Stimulated activated CD4-positive, alpha-beta T cell treated with anti-CD3 and anti-CD28 coated beads, Interleukin-15, amount 100 ng/mL, for 48 hours (primary cell): ENCODE data around the gene ZNF513.

Source experiments
- DNase-seq, 2 donors: peaks; one replicate each; pipeline ENCODE4 v3.0.0-alpha.2; 2020; ENCODE audit warnings: low read depth in 2 of 2

ZNF513 gene

DNA sequence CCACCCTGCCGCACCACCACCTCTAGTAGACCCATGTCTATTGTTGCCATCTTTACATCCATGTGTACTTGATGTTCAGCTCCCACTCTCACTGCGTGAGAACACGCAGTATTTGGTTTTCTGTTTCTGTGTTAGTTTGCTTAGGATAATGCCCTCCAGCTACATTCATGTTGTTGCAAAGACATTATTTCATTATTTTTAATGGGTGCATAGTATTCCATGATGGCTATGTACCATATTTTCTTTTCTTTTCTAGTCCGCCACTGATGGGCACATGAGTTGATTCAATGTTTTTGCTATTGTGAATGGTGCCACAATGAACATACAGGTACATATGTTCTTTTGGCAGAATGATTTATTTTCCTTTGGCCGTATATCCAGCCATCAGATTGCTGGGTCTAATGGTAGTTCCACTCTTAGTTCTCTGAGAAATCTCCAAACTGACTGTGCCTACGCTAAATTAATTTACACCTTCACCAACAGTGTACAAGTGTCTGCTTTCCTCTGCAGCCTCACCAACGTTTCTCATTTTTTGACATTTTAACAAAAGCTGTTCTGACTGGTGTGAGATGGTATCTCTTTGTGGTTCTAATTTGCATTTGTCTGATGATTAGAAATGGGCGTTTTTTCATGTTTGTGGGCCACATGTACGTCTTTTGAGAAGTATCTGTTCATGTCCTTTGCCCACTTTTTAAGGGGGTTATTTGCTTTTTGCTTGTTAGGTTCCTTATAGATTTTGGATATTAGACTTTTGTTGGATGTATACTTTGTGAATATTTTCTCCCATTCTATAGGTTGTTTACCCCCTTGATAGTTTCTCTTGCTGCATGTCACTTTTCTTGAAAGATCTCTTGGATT lies 10.5 kb upstream of the ZNF513 start:
- no peak for DNase-seq

DNA sequence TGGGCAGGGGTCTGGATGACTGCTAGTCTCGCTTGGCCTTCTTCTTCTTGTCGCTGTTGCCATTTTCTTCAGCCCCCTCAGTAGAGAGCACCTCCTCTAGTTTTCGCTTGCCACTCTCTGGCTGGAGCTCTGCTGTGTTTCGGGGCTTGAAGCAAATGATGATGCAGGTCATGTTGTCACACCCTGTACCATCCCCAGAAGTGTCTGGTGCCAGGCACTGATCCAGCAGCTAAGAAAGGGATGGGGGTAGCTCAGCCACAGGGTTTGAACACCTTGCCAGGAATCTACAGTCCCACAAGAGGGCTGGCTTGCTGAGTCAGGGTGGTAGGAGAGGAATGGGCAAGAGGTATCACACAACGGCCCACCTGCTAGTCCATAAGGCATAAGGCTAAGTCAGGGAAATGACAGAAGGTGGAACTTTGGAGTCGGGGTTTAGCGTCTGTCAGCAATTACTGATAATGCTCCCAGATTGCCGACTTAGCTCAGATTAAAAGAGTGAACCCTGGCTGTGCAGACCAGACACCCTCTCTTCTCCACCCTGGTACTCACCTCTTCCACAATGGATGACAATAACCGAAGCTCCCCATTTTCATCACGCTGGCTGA lies 1.1 kb upstream of the ZNF513 start:
- DNase-seq: no peak

DNA sequence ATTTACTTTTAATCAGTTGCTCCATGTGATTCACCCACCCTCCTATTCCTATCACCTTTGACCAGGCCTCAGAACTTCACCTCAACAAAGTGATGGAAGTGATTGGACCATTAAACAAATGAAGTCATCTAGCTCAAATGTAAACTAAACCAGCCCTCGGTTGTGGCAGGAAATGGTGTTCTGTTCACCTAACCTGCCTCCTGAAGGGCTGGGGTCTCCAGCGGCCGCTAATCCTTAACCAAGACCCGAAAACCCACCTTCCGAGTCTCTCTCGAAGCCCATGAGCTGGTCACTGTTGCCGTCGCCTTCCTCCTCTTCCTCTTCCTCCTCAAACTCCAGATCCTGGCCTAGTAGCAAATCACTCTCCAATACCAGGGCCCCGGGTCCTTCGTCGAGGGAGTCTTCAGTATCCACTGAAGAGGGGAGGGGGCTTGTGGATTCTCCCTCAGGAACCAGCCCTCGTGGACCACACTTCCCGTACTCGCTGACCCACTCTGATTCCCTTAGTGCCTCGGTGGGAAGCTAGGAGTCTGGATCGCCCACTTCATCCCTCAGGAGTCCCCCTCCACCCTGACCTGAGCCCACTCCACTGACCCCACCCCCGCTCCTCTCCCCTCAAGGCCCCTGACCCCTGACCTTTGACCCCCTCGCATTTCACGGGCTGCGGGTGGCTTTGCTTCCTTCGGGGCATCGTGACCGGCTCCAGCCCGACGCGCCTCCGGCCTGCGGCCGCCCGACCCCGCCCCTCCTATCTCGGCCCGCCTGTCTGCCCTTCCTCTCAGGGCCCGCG lies 503 bp downstream of the ZNF513 start:
- peak in 1 of 2 donors; percentile 26 for DNase-seq

DNA sequence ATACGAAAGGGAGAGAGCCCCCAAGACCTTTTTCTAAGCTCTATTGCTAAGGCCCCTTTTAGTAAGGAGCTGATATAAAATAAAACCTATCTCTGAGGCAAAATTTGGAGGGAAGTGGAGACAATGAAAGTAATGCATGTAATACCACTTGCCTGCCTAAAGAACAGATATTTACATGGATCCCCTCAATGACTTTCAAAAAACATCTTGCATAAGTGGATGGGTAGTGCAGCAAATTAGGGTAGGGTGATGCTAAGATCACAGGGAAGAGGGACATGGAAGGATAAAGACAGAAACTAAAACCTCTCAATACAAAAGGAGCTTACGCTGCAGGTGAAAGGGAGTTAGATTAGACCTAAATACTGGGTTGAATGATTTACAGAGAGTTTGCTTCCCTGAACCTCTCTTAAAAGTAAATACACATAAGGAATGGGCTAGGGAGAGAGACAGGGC lies 1.1 kb downstream of the ZNF513 start:
- no peak for DNase-seq

DNA sequence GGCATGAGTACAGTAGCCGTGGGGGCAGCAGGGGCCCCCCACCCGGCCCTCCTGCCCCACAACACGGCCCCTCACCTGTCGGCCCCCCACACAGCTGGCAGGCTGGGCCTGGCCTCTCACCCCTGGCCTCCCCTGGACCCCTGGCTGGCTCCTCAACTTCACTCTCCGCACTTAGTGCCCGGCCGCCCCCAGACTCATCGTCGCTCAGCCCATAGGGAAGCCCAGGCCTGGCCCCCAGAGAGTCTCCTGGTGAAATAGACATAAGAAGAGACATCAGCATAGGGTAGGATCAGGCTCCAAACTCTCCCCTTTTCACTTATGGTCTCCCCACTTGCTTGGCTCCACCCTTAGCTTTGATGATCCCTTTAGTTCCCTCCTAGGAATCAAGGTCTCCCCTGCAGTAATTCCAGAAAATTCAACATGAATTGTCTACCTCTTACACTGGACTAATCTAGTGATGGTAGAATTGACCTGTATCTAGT lies 1.7 kb downstream of the ZNF513 start:
- DNase-seq: no peak

DNA sequence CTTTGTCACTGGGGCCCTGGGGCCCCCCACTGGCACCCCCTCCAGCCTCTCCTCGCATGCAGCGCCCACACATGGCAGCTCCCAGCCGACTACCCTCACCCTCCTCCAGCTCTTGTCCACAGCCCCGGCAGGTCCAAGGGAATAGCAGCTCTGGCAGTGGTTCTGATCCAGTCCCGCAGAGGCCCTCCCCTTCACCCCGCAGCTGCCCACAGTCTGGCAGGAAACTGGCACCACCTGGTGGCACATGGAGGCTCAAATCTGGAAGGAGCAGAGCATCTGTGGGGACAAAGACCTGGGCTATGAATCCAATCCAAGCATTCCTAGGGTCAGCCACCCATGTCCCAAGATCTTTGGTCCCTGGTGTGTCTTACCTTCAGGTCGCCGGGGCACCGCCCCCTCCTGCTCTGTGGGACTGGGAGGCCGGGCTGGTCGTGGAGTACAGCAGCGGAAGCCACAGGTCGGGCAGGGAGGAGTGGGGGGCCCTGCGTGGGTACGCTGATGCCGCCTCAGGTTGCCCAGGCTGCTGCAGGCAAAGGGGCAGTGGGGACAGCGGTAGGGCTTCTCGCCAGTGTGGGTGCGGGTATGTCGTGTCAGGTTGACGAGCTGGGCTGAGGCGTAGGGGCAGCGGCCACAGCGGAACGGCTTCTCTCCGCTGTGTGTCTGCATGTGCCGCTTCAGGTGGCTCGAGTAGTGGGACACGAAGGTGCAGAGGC lies 2.3 kb downstream of the ZNF513 start:
- no peak for DNase-seq

DNA sequence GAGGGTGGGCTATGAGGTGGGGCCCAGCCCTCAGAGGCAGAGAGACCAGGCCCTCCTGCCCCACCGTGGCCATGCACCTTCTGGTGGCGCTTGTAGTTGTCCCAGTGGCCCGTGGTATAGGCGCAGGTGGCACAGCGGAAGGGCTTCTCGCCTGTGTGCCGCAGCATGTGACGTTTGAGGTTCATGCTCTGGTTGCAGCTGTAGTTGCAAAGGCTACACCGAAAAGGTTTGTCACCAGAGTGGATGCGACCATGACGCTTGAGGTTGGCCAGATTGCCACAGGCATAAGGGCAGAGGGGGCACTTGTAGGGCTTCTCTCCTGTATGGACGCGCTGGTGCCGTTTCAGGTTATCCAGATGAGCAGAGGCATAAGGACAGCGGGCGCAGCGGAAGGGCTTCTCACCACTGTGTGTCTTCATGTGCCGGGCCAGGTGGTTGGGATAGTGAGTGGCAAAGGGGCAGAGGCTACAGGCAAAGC lies 2.9 kb downstream of the ZNF513 start:
- DNase-seq: no peak

DNA sequence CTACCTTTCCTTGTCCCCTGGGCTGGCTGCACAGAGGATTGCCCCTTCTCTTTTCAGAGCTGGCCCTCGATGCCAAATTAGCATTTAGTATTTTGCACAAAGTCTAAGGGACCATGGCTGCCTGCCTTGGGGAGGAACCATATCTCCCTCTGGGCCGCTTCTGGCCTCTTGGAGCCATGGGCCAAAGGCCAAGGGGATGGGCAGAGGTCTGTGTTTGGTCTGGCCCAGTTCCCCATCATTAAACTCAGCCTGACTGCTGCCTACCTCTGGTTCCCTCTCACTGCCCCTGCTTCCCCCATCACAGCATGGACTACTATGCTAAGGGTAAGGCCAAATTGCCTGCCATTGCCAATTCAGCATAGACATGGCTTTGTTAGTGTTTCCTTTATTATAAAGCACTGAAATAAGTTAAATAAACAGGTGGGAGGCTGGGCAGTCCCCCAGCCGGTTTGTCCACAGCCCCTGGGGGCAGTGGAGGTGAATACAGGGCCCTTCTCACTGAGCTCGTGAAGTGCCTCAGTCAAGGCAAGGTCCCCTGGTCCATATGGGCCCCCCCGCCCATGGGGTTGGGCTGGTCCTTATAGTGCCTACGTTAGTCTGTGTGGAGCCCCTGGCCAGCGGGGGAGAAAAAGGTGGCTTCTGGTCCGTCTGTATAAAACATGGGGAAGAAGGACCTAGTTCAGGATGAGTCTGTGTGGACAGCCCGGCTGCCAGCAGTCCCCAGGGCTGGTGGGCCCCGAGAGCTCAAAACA lies 3.5 kb downstream of the ZNF513 start:
- no peak for DNase-seq

DNA sequence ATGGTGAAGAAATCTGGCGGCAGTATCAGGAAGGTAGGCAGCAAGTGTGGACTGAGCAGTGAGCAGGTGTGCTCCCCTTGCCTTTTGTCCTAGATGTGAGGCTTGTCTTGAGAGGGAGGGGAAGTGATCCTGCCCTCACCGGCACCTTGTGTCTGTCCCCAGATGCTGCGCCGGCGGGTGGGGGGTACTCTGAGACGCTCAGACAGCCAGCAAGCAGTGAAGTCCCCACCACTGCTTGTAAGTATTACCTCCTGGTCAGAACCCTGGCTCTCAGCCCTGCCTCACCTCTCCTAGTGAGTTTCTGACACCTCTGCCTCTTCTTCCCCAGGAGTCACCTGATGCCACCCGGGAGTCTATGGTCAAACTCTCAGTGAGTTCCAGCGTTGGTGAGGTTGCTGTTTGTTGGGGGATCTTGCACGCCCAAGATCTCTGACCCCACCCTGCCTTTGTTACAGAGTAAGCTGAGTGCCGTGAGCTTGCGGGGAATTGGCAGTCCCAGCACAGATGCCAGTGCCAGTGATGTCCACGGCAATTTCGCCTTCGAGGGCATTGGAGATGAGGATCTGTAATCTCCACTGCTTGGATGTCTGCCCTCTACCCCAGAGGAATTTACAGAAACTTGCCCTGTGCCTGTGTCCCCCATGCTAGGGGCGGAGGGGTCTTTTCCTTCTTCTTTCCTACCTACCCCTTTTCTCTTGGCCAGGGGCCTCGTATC lies 4.2 kb downstream of the ZNF513 start:
- DNase-seq: no peak

DNA sequence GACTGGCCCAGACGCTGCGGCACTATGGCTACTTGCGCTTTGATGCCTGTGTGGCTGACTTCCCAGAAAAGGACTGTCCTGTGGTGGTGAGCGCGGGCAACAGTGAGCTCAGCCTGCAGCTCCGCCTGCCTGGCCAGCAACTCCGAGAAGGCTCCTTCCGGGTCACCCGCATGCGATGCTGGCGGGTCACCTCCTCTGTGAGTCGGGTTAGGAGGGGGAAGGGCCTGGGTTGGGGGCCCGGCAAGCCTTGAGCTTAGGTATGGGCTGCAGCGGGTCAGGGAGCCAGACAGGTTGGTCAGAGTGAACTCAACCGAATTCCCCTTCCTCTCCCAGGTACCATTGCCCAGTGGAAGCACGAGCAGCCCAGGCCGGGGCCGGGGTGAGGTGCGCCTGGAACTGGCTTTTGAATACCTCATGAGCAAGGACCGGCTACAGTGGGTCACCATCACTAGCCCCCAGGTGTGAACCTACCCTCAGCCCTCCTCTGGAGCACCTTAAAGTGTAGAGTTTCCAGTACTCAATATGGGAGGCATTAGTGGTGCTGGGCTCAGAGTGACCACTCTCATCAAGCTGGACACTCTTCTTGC lies 4.9 kb downstream of the ZNF513 start:
- no peak for DNase-seq

DNA sequence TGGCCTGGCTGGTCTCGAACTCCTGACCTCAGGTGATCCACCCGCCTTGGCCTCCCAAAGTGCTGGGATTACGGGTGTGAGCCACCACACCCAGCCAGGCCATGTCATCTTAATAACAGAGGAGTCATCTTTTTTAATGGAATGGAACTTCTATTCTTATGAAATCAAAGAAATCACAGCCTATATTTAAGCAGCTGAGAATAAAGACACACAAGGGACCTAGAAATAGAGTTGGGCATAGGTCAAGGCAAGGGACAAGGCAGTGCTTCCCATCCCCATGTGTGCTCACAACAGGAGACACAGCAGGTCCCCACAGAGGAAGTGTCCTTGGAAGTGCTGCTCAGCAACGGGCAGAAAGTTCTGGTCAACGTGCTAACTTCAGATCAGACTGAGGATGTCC lies 7.0 kb downstream of the ZNF513 start:
- no peak for DNase-seq

DNA sequence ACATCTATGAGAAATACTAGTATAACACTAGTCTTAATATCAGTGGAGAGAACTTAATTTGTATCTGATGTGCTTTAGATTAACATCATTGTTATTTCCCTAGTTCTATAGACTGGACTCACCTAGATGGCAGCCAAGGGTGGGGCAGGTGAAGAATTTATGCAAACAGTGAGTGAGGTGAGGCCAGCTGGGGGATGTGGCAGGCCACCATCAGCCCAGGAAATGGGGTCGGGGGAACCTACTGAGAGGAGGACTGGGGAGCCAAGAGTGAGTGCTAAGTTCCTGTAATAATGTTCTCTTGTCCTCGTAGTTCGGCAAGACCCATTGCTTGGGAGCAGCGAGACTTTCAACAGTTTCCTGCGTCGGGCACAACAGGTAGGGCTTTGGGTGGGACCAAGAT lies 7.6 kb downstream of the ZNF513 start:
- no peak for DNase-seq

DNA sequence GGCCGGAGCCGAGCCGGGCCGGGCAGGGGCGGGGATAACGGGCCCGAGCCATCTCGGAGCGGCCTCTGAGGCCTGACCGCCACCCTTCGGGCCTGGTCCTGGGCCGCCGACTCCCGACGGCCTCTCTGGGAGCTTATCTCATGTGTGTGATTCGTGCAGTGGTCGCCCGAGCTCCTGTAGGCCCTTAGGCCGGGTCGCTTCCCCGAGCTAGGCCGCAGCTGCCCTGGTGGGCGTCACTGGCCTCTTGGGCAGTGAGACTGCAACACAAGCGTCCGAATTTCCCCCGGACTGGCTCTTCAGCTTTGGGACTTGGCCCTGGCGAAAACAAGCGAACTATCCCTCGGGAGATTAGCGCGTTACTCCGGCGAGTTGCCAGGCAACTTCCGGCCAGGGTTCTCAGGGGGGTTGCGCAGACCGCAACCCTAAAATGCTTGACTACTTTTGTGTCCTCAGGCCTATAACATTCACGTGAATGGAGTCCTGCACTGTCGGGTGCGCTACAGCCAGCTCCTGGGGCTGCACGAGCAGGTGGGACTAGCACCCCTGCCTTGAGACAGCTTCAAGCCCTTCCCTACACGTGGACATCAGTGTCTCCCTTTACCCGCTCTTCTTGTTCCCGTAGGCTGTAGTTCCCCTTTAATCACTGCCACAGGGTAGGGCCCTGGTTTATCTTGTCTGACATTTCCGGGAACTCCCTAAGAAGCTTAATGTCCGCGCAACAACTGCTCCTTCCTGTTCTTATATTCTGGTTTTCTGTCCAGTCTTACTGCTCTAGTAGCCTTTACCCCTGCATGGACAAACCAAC lies 9.5 kb downstream of the ZNF513 start:
- DNase-seq: peak in 1 of 2 donors; percentile 13

DNA sequence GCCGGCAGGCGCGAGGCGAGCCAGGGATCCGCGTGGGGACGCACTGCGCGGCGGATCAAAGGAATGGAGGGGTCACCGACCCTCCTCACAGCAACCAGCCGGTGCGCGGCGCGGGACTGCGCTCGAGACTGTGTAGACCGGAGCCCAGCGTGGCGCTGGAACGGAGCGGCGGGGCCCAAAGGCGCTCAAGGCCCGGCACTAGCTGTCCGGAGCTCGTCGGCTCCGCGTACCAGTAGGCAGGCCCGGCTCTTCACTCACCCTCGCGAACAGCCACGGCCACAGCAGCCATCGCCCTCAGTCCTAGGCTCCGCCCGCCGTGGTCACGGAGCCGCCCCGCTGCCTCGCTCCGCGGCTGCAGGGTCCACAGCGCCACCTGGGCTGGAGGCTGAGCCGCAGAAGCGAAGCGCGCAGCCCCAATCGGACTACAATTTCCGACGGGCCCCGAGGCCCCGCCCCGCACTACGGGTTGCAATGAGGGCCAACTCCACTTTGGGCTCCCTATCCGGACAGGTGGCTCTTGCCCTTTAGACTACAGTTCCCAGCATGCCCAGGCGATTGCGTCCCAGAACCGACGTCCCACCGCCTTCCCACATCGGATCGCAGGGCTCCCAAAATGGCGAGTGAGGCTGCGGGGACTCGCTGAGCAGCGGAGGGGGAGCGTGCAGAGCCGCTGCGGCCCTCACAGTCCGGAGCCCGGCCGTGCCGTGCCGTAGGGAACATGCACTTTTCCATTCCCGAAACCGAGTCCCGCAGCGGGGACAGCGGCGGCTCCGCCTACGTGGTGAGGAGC lies 10.3 kb downstream of the ZNF513 start, which contains the start of the genes EIF2B4 and SNX17:
TSS of gene EIF2B4 (minus strand) at position 313 of the 790 bp plus-strand sequence. CDS start at position 289, 24 bp downstream.
TSS of gene SNX17 (plus strand) at position 591 of the 790 bp plus-strand sequence. CDS start at position 719, 128 bp downstream.
- DNase-seq: peak; percentile 98 to 99

DNA sequence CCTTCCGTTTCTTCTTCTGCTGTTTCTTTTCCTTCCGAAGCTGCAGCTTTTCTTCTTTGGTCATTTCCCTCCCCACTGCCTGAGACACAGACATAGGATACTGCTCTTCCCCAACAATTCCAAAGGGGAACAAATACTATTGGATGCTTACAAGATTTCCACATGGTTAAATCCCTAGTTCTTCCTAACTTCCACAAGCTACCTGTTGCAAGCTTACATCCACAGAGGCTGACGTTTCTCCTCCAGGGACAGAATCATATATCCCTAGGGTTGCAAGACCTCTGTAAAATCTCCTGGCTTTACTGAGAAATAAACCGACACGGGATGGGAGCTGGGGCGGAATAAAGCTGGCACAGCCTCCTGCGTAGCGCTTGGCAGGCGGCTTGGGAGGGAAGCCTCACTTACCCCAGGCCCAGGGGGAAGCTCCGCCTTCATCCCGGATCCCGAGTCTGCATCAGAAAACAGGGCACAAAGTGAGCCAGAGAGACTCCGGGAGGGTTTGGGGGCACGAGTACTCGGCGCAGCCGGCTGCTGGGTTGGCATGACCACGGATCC lies 11.0 kb downstream of the ZNF513 start:
- no peak for DNase-seq

DNA sequence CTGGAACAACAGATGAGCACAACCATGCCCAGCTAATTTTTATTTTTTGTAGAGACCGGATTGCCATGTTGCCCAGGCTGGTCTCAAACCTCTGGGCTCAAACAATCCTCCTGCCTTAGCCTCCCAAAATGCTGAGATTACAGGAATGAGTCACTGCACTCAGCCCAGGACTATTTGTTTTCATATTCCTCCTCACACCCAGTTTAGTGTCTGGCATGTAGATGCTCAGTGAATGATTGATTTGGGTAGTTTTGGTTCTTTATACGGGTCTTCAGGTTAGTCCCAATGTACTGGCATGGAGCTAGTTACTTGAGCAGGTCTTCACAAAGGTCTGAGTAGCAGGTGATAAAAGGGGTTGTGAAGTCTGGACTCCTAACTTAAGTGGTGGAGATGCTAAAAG lies 16.6 kb downstream of the ZNF513 start:
- no peak for DNase-seq

DNA sequence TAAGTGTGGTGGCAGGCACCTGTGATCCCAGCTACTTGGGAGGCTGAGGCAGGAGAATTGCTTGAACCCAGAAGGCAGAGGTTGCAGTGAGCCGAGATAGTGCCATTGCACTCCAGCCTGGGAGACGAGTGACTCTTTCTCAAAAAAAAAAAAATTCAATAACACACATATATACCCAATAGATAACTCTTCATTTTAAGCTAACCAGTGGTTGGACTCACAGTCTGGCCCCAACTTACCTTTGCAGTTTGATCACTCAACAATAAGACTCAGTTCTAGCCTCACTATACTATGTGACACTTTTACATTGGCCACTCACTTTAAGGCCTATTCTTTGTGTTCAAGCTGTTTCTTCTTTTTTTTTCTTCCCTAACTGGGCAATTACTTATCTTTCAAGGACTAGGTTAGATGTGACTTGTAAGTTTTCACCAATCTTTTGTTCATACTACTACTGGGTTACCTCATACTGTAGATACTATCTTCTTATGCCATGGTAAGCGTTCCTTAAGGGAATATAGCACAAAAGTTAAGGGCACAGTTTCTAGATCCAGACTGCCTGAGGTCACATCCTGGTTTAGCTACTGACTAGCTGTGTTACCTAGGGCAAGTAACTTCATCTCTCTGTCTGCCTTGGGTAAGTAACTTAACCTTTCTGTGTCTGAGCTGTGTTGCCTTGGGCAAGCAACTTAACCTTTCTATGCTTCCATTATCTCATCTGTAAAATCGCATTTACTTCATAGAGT lies 17.7 kb downstream of the ZNF513 start:
- DNase-seq: no peak
